KBM-7 (cell line): ENCODE results near the gene MRFAP1L1.
"Not testable (repeated sequence)": the region's sequence is repeated elsewhere in the genome, so short reads cannot be mapped to it uniquely, and the experiment has no call there.

ENCODE experiments used
- DNase-seq: peaks from one replicate; pipeline ENCODE4 v3.0.0-alpha.2; 2015
- in situ Hi-C: fragments of 300-500 bp; cut with MboI; formaldehyde crosslinking; loops from 2 replicates; pipeline ENCODE4 v1.14.3; 2020; ENCODE audit warnings: low sequenced_read_pairs, low pct_unique_long_range_greater_than_20kb, mixed read lengths

Gene MRFAP1L1

DNA sequence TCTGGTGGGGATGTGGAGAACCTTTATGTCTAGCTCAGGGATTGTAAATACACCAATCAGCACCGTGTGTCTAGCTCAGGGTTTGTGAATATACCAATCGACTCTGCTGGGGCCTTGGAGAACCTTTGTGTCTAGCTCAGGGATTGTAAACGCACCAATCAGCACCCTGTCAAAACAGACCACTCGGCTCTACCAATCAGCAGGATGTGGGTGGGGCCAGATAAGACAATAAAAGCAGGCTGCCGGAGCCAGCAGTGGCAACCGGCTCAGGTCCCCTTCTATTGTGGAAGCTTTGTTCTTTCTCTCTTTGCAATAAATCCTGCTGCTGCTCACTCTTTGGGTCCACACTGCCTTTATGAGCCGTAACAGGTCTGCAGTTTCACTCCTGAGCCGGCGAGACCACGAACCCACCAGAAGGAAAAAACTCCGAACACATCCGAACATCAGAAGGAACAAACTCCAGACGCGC is 36.4 kb downstream of the MRFAP1L1 start:
- in situ Hi-C loops, DNase-seq: not testable (repeated sequence)

DNA sequence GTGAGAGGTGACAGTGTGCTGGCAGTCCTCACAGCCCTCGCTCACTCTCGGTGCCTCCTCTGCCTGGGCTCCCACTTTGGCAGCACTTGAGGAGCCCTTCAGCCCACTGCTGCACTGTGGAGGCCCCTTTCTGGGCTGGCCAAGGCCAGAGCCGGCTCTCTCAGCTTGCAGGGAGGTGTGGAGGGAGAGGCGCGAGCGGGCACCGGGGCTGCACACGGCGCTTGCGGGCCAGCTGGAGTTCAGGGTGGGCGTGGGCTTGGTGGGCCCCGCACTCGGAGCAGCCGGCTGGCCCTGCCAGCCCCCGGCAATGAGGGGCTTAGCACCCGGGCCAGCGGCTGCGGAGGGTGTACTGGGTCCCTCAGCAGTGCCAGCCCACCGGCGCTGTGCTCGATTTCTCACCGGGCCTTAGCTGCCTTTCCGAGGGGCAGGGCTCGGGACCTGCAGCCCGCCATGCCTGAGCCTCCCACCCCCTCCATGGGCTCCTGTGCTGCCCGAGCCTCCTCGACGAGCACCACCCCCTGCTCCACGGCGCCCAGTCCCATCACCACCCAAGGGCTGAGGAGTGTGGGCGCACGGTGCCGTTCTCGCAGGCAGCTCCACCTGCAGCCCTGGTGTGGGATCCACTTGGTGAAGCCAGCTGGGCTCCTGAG is 37.0 kb downstream of the MRFAP1L1 start:
- DNase-seq, in situ Hi-C loops: not testable (repeated sequence)

DNA sequence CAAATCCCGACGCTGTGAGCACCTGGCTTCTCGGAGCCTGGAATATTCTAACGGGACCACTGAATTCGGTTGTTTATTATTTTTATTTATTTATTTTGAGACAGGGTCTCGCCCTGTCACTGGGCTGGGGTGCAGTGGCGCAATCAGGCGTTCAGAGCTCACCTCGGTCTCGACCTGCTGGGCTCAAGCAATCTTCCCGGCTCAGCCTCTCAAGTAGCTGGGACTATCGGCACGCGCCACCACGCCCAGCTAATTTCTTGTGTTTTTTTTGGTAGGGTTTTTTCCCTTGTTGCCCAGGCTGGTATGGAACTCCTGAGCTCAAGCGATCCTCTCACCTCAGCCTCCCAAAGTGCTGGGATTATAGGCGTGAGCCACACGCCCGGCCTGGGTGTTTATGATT is 37.5 kb downstream of the MRFAP1L1 start:
- no peak for DNase-seq
- in situ Hi-C loops: no loop called here

- DNase-seq: no peak
- in situ Hi-C loops: no loop called here
Observed at GRCh38 chr4:6671648-6672047, 38.0 kb downstream of the MRFAP1L1 start.

DNA sequence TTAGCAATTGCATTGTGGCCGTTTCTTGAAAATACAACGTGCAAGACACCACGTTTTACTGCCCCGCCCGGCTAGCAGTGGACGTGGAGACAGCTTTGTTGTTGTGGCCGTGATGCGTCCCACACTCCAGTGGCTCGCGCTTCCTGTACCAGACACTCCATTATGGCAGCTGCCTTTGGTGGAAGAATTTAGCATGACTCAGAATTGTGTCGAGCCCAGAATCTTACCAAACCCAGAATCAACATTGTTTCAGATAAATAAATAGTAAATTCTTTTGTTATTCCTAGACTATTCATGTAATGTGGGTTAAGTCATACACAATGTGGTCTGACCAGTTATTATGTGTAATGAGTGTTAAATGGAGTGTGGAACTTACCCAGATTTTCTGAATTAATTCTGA is 41.3 kb downstream of the MRFAP1L1 start:
- no peak for DNase-seq
- in situ Hi-C loops: no loop called here

DNA sequence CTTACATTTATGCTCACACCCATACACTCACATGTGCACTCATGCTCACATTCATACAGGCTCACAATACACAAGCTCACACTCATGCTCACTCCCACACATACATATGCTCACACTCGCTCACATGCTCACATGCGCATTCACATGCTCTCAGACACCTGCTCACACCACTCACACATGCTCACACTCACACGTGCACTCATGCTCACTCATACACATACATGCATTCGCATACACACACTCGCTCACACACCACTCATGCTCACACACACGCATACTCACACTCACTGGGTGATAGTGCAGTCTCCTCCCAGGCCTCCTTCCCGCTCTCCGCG is 44.4 kb downstream of the MRFAP1L1 start:
- no peak for DNase-seq
- in situ Hi-C loops: no loop called here

- no peak for DNase-seq
- in situ Hi-C loops: no loop called here
Observed at GRCh38 chr4:6663596-6664393, 45.9 kb downstream of the MRFAP1L1 start.

GRCh38 chr4:6662591-6662990 is 47.1 kb downstream of the MRFAP1L1 start:
- in situ Hi-C loops: no loop called here
- DNase-seq: no peak

GRCh38 chr4:6660430-6660829 is 49.2 kb downstream of the MRFAP1L1 start:
- DNase-seq: no peak
- in situ Hi-C loops: no loop called here

- DNase-seq: no peak
- in situ Hi-C loops: no loop called here
Observed at GRCh38 chr4:6659897-6660296, 49.8 kb downstream of the MRFAP1L1 start.

DNA sequence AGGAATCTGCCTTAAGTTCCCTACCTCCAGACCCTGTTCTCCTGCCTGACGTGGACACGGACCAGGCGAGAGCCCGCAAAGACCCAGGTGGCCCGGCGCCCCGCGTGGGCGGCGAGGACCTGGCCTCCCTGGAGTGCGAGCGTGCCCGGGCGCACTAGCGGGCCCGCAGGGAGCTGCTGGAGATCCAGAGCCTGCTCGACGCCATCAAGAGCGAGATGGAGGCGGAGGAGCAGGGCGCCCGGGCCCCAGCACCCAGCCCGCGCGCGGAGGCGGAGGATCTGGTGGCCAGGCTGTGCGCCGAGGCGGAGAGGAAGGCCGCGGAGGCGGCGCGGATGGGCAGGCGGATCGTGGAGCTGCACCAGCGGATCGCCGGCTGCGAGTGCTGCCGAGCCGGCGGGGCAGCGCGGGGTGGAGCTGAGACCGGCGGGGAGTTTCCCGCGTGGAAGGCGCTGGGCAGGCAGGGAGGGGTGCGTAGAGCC is 51.0 kb downstream of the MRFAP1L1 start:
- DNase-seq: no peak
- in situ Hi-C loops: no loop called here

DNA sequence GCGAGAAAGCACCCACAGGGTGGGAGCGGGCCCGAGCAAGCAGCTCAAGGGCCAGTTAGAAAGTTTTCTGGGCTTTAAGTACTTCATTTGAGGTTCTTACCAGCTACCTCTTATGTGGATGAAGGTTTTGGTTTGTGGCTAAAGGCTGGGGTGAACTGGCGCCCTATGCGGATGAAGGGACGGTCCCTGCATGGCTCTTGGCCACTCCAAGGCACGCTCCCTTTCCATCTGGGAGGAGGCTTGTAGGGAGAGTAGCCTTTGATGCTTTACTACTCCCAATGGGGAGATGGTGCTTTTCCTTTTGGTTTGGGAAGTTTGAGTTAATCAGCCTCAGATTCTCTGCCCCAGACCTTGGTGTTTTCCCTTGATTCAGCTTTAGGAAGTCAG is 51.5 kb downstream of the MRFAP1L1 start:
- in situ Hi-C loops: no loop called here
- no peak for DNase-seq
